HCEC 1CT (cell line): ENCODE results near the gene FHAD1.
"Not testable (repeated sequence)": the region's sequence is repeated elsewhere in the genome, so short reads cannot be mapped to it uniquely, and the experiment has no call there.

Source experiments
- DNase-seq: peaks from one replicate; pipeline ENCODE4 v3.0.0-alpha.2; 2017

The FHAD1 gene

DNA sequence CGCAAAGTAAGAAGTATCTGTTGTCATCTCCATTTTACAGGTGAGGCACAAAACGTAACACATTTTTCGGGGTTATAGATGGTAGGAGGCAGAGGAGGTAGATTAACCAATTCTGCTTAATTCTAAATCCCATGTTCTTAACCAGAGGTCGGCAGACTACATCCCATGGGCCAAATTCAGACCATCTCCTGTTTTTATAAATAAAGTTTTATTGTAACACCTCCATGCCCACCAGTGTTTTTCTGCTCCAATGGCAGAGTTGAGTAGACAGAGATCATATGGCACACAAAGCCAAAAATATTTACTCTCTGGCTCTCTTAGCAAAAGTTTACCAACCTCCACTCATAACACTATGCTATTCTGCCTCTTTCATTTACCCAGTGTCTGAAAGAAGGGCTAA lies 30.9 kb downstream of the FHAD1 start:
- no peak for DNase-seq

DNA sequence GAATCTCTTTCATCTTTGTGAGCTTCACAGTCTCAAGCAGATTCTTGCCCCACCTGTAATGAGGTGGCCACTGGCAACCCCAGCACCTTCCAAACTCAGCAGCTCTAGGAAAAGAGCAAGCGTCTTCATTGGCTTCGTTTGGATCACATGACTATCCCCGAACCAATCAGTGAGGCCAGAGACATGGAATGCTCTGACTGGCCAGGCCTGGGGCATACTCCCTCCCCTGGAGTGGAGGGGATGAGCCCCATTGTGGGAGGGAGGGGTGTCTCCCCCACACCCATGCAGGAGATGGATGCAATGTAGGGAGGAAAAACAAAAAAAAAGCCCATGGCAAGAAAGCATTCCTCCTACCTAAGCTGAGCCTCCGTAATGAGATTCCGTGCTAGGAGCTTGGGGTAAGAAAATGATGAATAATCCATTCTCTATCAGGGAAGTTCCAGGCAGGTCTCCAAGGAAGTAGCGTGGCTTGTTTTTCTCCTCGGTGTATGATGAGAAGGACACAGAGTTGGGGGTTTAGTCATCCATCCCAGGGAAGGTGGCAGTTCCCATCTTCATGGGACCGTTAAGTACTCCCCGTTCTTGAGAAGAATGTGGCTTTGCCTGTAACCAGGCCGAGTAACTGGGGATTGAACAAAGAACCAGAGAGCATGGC lies 32.7 kb downstream of the FHAD1 start:
- DNase-seq = no peak

DNA sequence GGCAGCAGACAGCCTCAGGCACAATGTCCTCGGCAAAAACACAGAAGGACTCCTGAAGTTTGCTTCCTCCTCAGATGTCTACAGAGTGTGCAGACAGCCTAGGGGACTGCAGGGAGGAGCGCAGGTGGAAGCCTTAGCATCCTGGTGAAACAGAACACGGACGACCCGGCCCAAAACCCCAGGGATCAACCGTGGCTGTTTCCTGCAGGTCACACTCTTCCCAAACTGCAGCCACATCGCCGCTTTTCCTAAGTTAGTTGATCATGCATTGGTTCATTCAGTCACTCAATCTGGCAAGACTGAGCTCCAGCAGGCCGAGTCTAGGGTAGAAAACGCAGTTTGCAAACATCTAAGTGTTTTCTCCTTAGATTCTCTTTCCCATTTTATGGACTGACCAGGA lies 33.4 kb downstream of the FHAD1 start:
- no peak for DNase-seq

DNA sequence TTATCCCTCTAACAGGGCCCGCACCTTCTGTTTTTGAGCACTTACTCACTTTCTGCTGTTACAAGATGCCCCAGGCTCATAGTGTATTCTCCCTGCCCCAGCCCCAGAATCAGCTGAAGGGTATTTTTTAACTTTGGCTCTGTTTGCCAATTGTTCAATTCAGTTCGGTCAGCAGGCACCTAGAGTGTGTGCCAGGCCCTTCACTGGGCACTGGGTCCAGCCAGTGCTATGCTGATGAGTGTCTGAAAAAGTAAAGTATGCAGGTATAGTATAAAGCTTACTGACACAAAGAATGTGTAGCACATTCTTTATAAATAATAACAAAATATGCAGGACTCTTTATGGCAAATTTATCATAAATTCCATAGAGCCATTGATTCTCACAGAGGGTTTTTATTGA lies 35.0 kb downstream of the FHAD1 start:
- DNase-seq = no peak

DNA sequence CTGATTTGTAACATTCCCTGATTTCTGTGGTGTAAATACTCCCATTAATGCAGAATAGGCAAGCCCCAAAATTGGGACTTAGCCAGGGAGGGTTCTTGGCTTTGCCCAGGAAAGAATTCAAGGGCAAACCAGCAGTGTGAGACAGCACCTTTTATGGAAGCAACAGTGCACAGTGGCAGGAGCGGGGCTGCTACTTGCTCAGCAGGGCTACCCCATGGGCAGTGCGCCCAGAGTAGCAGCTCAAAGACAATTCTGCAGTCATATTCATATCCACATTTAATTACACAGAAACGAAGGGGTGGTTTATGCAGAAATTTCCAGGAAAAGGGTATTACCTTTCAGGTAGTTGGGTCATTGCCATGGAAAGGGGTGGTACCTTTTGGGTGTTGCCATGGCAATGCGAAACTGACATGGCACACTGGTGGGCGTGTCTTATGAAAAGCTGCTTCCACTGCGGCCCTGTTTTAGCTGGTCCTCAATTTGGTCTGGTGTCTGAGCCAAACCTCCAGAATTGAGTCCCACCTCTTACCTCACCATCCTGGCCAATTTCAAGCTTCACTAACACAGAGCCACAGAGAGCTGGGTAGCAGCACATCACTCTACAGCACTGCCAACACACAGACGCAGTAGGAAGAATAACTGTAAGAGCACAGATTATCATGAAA lies 35.9 kb downstream of the FHAD1 start:
- DNase-seq = no peak

DNA sequence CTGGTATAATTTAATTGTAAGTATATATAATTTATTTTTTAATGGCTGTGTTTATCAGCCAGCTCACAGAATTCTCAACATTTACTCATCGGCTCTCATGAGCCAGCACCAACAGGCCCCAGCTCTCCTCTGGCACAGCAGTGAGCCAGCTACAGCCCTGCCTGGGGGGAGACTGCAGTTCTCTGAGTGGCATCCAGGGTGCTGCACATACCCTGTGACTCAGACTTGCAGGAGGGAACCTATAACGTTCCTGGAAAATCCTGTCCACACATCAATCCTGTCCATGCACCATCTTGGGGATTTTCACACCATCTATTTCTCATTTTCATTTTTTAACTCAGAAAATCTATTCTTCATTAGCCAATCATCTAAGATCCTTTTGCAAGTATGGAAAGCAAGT lies 36.5 kb downstream of the FHAD1 start:
- peak; percentile 32 for DNase-seq

DNA sequence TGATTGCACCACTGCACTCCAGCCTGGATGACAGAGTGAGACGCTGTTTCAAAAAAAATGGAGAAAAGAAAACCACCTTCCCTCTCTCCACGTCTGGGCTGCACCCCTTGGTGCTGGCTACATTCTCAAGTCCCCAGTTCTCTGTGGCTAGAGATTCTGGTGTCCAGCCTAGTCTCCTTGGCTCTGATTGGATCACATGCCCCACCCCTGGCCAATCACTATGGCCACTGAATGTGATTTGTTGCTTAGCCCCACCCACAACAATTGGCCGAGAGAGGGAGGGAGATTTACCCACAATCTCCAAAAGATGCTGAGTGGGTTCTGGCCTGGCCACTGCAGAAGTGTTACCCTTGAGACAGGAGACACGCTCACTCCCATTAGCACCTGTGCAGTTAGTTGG lies 39.4 kb downstream of the FHAD1 start:
- DNase-seq = no peak

DNA sequence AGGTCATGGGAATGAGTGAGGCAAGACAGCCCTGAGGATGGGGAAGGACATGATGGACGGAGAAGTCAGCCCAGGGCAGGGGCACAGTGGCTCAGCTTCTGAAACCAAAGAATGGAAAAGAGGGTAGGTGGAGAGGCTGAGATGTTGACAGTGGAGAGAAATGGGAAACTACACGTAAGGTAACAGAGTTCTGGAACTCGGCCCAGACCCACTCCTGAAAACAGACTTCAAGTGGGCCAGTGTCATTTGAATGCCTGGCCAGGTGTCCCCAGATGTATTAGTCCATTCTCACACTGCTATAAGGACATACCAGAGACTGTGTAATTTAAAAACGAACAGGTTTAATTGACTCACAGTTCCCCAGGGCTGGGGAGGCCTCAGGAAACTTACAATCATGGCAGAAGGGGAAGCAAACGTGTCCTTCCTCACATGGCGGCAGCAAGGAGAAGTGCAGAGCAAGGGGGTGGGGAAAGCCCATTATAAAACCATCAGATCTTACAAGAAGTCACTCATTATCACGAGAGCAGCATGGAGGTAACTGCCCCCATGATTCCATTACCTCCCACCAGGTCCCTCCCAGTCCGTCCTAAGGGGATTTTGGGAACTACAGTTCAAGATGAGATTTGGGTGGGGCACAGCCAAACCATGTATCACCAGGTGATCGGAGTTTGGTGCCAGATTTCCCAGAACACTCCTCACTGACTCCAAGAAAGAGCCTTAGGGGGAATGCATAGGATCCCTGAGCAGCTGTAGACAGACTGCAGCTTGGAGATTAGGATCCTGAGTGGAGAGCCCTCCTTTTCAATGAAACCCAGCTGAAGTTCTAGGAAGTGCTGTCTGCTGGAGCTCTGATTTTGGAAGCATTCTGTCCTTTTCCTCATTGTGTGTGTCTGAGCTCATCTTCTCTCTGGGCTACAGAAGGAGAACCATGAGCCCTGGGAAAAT lies 40.3 kb downstream of the FHAD1 start:
- DNase-seq = no peak

DNA sequence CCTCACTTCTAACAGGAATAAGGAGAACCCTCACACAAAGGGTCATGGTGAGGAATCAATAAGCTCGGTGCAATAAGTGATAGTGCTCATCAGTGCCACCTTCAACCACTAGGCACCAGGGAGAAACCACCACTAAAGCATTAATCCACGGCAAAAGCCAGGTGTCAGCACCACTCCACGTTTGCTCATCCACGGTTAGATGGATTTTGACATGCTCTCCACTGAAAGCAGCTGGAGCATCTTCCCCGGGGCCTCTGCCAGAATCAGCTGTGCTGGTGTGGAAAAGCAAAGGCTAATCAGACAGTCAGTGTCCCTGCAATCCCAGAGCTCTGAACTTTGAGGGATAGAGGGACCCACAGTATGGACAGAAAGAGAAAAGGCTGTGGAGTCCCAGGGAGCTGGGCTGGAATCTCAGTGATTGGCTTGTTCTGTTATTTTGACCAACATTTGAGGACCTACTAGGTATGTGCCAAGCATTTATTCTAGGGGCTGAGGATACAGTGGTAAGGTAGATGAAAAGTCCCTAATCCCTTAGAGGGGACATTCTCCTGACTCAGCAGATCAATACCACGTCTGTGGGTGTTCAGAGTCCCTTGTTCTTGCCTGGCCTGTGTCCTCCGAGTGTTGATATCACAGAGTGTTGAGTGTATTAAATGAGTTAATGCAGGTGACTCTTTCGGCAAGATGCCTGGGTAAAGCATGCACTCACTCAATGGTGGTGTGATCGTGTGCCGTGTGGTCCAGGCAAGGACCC lies 41.3 kb downstream of the FHAD1 start:
- no peak for DNase-seq

DNA sequence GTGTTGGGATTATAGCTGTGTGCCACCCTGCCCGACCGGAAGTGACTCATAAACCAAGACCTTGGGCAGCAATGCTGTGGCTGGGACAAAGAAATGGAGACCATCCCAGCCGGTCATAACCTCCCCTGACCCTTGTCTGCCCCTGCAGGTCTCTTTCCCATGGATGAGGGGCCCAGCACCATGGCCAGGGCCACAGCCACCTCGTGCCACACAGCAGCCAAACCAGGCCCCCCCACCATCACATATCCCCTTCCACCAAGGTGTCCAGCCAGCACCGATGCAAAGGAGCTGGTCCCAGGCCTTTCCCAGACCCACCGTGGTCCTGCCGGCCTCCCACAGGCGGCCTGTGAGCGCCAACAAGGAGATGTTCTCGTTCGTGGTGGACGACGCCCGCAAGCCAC lies 42.2 kb downstream of the FHAD1 start:
- no peak for DNase-seq

DNA sequence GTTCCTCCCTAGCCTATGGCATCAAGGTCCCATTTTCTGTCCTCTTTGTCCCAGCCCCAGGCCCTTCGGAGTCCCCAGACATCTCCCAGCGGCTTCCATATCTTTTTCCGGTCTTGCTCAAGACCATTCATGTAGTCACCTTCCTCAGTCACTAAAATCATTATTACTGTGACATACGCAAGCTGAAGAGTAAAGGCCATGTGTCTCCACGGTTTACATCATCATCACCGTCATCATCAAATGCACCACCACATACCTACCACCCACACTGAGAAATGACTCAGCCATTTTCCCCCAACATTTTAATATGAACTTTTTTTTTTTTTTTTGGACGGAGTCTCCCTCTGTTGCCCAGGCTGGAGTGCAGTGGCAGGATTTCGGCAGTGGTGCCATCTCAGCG lies 43.4 kb downstream of the FHAD1 start:
- DNase-seq = peak; percentile 75

DNA sequence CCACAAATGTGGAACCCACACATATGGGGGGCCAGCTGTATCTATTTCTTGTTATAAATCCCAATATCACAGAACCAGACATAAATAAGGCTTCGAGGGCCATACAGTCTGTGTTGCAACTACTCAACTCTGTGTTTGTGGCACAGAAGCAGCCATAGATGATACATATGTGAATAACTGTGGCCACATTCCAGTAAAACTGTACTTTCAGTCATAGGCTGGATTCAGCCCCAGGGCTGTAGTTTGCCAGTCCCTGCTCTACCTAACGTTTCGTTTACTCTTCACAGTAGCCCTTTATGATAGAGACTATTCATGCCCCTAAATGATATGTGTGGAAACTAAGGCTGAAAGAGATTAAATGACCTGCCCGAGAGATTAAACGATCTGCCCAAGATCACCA lies 48.7 kb downstream of the FHAD1 start:
- no peak for DNase-seq

DNA sequence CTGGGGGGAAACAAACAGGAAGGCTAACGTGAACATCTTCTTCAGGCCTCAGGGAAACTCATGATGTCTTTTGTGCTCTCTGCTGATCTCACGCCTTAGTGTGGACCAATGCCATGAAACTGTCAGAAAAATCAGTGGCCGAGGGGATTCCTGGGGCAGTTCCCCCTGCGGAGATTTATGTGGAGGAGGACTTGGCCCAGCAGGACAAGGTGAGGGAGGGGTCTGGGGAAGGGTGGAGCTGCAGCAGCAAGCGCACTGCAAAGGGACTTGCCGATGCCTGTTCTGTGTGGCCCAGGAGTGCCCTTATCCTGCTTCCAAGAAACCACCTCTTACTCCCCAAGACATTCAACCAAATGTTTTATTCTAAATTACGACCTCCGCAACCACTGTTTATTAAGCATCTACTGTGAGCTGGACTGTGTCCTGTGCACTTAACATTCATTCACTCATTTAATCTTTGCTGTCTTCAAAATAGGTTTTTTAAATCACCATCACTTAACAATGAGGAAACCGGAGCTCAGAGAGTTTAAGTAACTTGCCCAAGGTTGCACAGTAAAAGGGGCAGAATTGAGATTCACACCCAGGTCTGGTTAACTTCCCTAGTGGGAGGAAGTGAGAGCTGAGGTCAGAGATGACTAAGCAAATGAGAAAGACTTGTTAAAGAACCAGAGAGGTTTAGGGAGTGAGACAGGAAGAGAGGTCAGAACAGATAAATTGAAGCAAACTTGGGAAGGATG lies 49.7 kb downstream of the FHAD1 start:
- no peak for DNase-seq

DNA sequence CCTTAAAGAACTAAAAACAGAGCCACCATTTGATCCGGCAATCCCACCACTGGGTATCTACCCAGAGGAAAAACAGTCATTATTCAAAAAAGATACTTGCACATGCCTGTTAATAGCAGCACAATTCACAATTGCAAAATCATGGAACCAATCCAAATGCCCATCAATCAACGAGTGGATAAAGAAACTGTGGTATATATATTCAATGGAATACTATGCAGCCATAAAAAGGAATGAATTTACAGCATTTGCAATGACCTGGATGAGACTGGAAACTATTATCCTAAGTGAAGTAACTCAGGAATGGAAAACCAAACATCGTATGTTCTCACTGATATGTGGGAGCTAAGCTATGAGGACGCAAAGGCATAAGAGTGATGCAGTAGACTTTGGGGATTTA lies 51.0 kb downstream of the FHAD1 start:
- not testable (repeated sequence) for DNase-seq

DNA sequence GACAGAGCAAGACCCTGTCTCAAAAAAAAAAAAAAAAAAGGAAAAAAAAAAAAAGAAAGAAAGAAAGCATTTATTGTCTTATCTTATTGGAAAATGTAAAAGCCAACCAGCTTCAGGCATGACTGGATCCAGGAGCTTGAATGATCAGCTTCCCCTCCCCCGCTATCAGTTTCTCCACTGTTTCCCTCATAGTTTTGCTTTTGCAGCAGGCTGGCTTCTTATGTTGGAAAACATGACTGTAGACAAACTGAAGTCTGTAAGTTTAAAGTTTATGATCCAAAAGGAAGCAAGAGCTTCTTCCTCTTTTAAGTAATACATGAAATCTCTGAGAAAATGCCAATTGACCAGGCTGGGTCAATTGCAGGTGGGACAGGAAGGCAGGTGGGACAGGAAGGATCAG lies 52.2 kb downstream of the FHAD1 start:
- no peak for DNase-seq

DNA sequence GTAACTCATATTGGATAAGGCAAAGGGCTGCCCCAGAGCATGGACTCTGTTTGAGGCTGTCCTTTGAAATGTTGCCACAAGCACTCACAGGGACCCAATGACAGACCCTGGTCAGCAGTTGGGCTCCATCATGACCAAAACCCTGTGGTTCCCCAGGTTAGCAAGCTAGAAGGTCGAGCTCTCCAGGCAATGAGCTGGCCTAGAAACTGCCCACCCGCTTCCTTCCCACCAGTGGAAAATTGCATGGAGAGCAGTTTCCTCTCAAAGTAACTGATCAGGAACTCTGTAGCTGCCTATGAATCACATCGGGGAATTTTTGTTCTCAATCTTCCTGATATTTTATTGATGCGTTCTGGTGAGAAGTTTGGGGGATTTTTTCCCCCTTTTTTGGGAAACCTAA lies 52.8 kb downstream of the FHAD1 start:
- no peak for DNase-seq

DNA sequence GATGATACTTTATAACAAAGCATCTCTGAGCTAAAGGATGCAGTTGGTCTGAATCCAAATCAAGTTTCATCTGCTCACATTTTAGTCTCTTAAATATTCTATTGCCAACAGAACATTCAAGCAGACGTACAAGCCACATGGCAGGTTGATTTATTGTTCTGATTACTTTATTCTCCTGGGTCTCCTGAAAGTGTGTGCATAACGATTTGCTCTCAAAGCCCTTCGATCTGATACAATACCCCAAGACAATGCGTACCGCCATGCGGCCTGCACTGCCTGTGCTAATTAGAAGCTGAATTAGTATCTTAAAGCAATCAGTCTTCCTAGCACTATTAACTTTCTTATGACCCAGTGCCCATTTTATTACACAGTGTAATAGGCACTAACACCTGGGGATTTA lies 56.9 kb downstream of the FHAD1 start:
- no peak for DNase-seq

DNA sequence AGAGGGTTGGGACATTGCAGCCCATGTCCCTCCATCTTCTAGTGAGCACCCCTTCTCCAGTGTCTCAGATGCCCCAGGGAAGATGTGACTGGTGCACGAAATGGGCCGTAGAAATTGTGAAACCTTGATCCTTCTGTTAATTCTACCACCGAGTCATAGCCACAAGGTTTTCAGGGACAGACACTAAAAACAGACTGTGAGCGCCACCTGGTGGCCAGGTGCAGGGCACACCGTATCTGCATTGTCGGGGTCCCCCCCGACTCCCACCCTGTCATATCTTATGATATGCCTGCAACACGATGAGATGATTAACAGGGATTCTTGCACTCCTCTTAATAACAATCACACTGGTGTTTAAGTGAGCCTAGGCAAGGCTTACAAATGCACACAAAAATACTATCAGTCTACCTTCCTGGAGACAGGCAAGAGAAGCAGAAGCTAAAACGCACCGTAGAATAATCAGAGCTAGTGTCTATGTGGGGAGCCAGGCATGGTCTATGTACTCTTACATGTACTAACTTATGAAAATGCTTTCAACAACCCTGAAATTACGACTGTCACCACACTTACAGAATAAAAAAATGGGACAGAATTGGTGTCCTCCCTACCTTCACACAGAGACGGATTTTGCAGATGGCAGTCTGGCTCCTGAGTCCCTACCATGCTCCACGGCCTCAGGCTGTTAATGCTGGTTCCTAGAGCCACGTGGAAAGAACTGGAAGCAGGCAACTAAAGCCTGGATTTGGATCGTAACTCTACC lies 57.9 kb downstream of the FHAD1 start:
- DNase-seq = peak; percentile 53

DNA sequence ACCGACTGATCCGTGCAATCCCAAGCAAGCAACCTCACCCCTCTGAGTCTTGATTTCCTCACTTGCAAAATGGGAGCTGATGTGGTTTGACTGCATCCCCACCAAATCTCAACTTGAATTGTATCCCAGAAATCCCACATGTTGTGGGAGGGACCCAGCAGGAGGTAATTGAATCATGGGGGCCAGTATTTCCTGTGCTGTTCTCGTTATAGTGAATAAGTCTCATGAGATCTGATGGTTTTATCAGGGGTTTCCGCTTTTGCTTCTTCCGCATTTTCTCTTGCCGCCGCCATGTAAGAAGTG lies 58.4 kb downstream of the FHAD1 start:
- no peak for DNase-seq

DNA sequence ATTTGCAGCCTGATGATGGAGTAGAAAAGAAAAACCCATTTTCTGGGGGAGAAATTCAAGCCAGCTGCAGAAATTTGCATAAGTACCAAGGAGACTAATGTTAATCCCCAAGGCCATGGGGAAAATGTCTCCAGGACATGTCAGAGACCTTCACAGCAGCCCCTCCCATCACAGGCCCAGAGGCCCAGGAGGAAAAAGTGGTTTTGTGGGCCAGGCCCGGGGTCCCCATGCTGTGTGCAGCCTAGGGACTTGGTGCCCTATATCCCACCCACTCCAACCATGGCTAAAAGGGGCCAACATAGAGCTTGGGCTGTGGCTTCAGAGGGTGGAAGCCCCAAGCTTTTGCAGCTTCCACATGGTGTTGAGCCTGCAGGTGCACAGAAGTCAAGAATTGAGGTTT lies 59.3 kb downstream of the FHAD1 start:
- DNase-seq = not testable (repeated sequence)

DNA sequence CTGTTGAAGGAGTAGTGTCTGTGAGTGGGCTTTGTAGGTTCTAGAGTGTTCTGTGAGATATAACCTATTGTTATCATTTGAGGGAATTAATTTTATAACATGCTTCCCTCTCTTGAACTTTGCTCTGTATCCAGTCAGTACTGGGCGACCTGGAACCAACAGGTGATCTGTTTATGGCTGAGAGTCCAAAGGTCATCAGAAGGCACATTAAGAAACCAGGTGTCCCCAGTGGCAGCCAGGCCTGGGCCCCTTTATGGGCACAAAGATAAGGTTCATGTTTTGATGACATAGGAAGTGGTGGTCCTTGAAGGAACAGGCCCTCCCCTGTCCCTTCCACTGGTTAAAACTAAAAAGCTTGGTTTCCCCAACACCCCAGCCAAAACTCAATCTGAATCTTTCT lies 61.1 kb downstream of the FHAD1 start:
- DNase-seq = no peak

DNA sequence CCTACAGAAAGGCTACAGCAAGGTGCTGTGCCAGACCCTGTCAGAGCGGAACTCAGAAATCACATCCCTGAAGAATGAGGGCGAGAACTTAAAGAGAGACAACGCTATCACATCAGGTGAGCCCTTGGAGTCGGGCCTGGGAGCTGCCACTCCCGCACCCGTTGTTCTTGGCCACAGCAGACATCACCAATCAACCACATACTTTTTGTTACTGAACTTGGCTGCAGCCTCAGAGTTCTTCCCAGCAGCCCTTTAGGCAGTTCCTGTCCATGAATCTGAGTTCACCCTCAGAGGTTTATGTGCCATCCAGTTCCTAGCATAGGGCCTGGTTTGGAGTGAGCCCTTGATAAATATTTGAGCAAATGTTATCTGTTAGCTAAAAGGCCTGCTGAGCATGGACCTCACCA lies 61.6 kb downstream of the FHAD1 start:
- no peak for DNase-seq
